ENCODE results near the gene STRADB. TPM values are rescaled to one million over a fixed set of nuclear protein-coding genes. Genes with fewer than 3 reads are reported as not detected.

The STRADB gene
- total and polyA plus RNA-seq, 2 donors from 2014 or later, result 26.1 to 60.3 TPM

GRCh38 chr2:201466050-201466675 is 14.6 kb downstream of the STRADB start:
- Histone ChIP-seq H3K27me3 (ENCODE audit: control insufficient read depth, insufficient read depth, low read length) (no peaks in the 10 kb centered on the region), H3K4me1 (ENCODE audit: control insufficient read depth in 2 of 3, insufficient read depth in 2 of 3, low read depth in 1 of 3, low read length in 3 of 3) (peaks cover 0 to 8% (median 0%) of the 10 kb centered on the region in 3 donors), H3K4me3 (ENCODE audit: low read length in 3 of 3) (no peak overlapping the region), H3K27ac (ENCODE audit: low read depth in 2 of 2, low read length in 2 of 2) (peak overlapping the region in 1 of 2 donors; percentile 23), H3K9me3 (ENCODE audit: control insufficient read depth in 2 of 3, insufficient read depth in 1 of 3, low read length in 3 of 3) (no peaks in the 10 kb centered on the region), H3K9ac (ENCODE audit: low read length in 3 of 3) (no peak overlapping the region), H3K36me3 (ENCODE audit: control insufficient read depth in 2 of 3, insufficient read depth in 3 of 3, low read length in 3 of 3) (peaks cover 3 to 38% (median 19%) of the 10 kb centered on the region in 3 donors)
- FAIRE-seq (no peak), DNase-seq (peak in 2 of 5 donors; percentile 38 to 83)
- intact Hi-C loops (cut with DNase I), result no loop called here
- no peak for TF ChIP-seq CTCF (IDR thresholded peaks at IDR 0.05; ENCODE audit: borderline replicate concordance, extremely low read depth, insufficient read depth)

GRCh38 chr2:201467666-201468065 is 16.1 kb downstream of the STRADB start:
- no peaks in the 10 kb centered on the region for H3K27me3 ChIP-seq (ENCODE audit: control insufficient read depth, insufficient read depth, low read length)
- H3K9ac ChIP-seq (ENCODE audit: low read length in 3 of 3), result no peak overlapping the region
- no peak overlapping the region for H3K27ac ChIP-seq (ENCODE audit: low read depth in 2 of 2, low read length in 2 of 2)
- no peak overlapping the region for H3K4me3 ChIP-seq (ENCODE audit: low read length in 3 of 3)
- intact Hi-C loops (cut with DNase I), result no loop called here
- FAIRE-seq (no peak), DNase-seq (no peak)
- no peaks in the 10 kb centered on the region for H3K9me3 ChIP-seq (ENCODE audit: control insufficient read depth in 2 of 3, insufficient read depth in 1 of 3, low read length in 3 of 3)
- peaks cover 0 to 43% (median 27%) of the 10 kb centered on the region in 3 donors for H3K36me3 ChIP-seq (ENCODE audit: control insufficient read depth in 2 of 3, insufficient read depth in 3 of 3, low read length in 3 of 3)
- no peak for TF ChIP-seq CTCF (IDR thresholded peaks at IDR 0.05; ENCODE audit: borderline replicate concordance, extremely low read depth, insufficient read depth)
- peaks cover 0 to 8% (median 0%) of the 10 kb centered on the region in 3 donors for H3K4me1 ChIP-seq (ENCODE audit: control insufficient read depth in 2 of 3, insufficient read depth in 2 of 3, low read depth in 1 of 3, low read length in 3 of 3)

- no peak for TF ChIP-seq CTCF (IDR thresholded peaks at IDR 0.05; ENCODE audit: borderline replicate concordance, extremely low read depth, insufficient read depth)
- Histone ChIP-seq H3K9ac (ENCODE audit: low read length in 3 of 3) (no peak overlapping the region), H3K9me3 (ENCODE audit: control insufficient read depth in 2 of 3, insufficient read depth in 1 of 3, low read length in 3 of 3) (no peaks in the 10 kb centered on the region), H3K36me3 (ENCODE audit: control insufficient read depth in 2 of 3, insufficient read depth in 3 of 3, low read length in 3 of 3) (peaks cover 3 to 32% (median 27%) of the 10 kb centered on the region in 3 donors), H3K4me3 (ENCODE audit: low read length in 3 of 3) (no peak overlapping the region), H3K27ac (ENCODE audit: low read depth in 2 of 2, low read length in 2 of 2) (no peak overlapping the region), H3K27me3 (ENCODE audit: control insufficient read depth, insufficient read depth, low read length) (no peaks in the 10 kb centered on the region), H3K4me1 (ENCODE audit: control insufficient read depth in 2 of 3, insufficient read depth in 2 of 3, low read depth in 1 of 3, low read length in 3 of 3) (no peaks in the 10 kb centered on the region)
- intact Hi-C loops (cut with DNase I), result no loop called here
- DNase-seq, result no peak
- FAIRE-seq, result no peak
Measured at GRCh38 chr2:201470821-201471731, 19.5 kb downstream of the STRADB start.

Data from kidney (tissue), 14 donors.